Heart left ventricle (tissue), 16 donors: Measurements from ENCODE around the gene TNNC1. TPM values are rescaled to one million over a fixed set of nuclear protein-coding genes. Genes with fewer than 3 reads are reported as not detected.
A peak's percentile ranks its signal among the peaks of the same experiment; 100 is the strongest.

Experiments
- ATAC-seq, 4 donors: fragments of 200-7000 bp; cut with Tn5 transposase; one replicate each; pipeline ENCODE4 v1.9.1; 2020 to 2022; ENCODE audit warnings: moderate library complexity in 4 of 4, mild to moderate bottlenecking in 3 of 4, moderate number of reproducible peaks in 1 of 4
- DNase-seq, 5 donors: peaks; one replicate each; pipeline ENCODE4 v3.0.0-alpha.2; 2020
- H3K27ac ChIP-seq, 12 donors: fragments of 200-600 bp; sonication (generic) in 4 of 12; one replicate each; pipeline versions ENCODE4 v1.5.0 to v1.8.0; 2016 to 2022; ENCODE audit warnings: mild to moderate bottlenecking in 2 of 12
- H3K27me3 ChIP-seq, 9 donors: fragments of 200-600 bp; sonication (generic) in 2 of 9; one replicate each; pipeline versions ENCODE4 v1.5.1 to v1.8.0; 2016 to 2022; ENCODE audit warnings: mild to moderate bottlenecking in 3 of 9
- H3K36me3 ChIP-seq, 9 donors: fragments of 200-600 bp; sonication (generic) in 2 of 9; one replicate each; pipeline versions ENCODE4 v1.5.0 to v1.8.0; 2018 to 2022; ENCODE audit warnings: mild to moderate bottlenecking in 2 of 9
- H3K4me1 ChIP-seq, 12 donors: fragments of 200-600 bp; sonication (generic) in 4 of 12; one replicate each; pipeline versions ENCODE4 v1.5.0 to v1.8.0; 2016 to 2022; ENCODE audit warnings: mild to moderate bottlenecking in 3 of 12
- H3K4me3 ChIP-seq, 12 donors: fragments of 200-600 bp; sonication (generic) in 4 of 12; one replicate each; pipeline versions ENCODE4 v1.5.0 to v1.8.0; 2017 to 2022; ENCODE audit warnings: mild to moderate bottlenecking in 9 of 12, moderate library complexity in 4 of 12
- H3K9me3 ChIP-seq, 12 donors: fragments of 200-600 bp; sonication (generic) in 4 of 12; one replicate each; pipeline versions ENCODE4 v1.5.0 to v1.8.0; 2016 to 2022; ENCODE audit warnings: mild to moderate bottlenecking in 1 of 12
- CTCF ChIP-seq, 12 donors: fragments of 200-600 bp; sonication (generic) in 4 of 12; IDR thresholded peaks; one replicate each; pipeline versions ENCODE4 v1.5.0 to v1.8.0; 2018 to 2022; ENCODE audit warnings: antibody characterized with exemption in 12 of 12, mild to moderate bottlenecking in 5 of 12
- POLR2A ChIP-seq, 2 donors: fragments of 450-650 bp; IDR thresholded peaks; one replicate each; pipeline ENCODE4 v1.6.1; 2017; ENCODE audit warnings: antibody characterized with exemption in 2 of 2, mild to moderate bottlenecking in 2 of 2, moderate library complexity in 2 of 2
- WGBS, 4 donors: extraction: QIAGEN DNeasy Blood & Tissue Kit in 2 of 4; methylation state at CpG; one replicate each; pipeline versions ENCODE4 v1.1.5 to v1.1.7; 2013 to 2018; 5-methylcytosine and 5-hydroxymethylcytosine counted together
- intact Hi-C, 10 donors: fragments of 100-400 bp; cut with DNase I; formaldehyde crosslinking; loops; one replicate each; pipeline versions ENCODE4 v1.11.1 to v1.14.2; 2022
- polyA plus RNA-seq, 2 donors: library from polyadenylated mRNA; stranded (reverse); fragments of 200-250 nt; gene quantifications; one replicate each; pipeline ENCODE4 v1.2.3, GENCODE V29; 2013
- total RNA-seq, 9 donors: library from RNA; depleted of rRNA in 2 of 9; stranded (reverse); fragments of >200 nt in 2 of 9; fragmentation: NEBNext Ultra II Directional in 3 of 9; extraction: Animal tissue kit (Norgen Biotek cat#: 25700) in 3 of 9; gene quantifications; one replicate each; pipeline versions ENCODE4 v1.1.0 to v1.2.4, GENCODE V29; 2016 to 2023
- donor health status: ischemic (EF 13 %, LVEDD 7.1; RV severe dilation, severe dysfunction).
- donor health status: healthy with polysubstance abuse.
- donor health status: DM: no; HTN: yes; CAD: no.
- donor health status: DM: no; HTN: no; CAD: no.
- donor health status: ischemic (EF 25% LVEDD 6.9; RV normal size, moderate dysfunction).
- donor health status: ischemic (EF 25% LVEDD 5.7; RV mildly dilated, moderate dysfunction).
- donor health status: healthy.
- donor health status: DM: yes; HTN: yes; CAD: no.
- donor health status: ischemic (EF 35%, LVEDD 5.7; RV mildly dilated, moderate dysfunction).
- donor health status: nonischemic (EF 11% LVEDD 7.7; RV severe dilation, severe dysfunction).
- donor health status: DM: yes; HTN: yes; CAD: no.
- donor health status: PGD.
- donor health status: ischemic (EF 29% LVEDD 5.4; RV normal size, mild dysfunction).
- donor health status: nonischemic (EF 23%, LVEDD 6.1; RV moderate dilation, normal function).

TNNC1 gene
- total and polyA plus RNA-seq, 11 donors, result 4,301 to 20,003 (median 8,364) TPM

- ATAC-seq (no peak), DNase-seq (peak in 2 of 5 donors; percentile 19 to 45)
- TF ChIP-seq CTCF (IDR thresholded peaks at IDR 0.05), result no peak
- no peak for TF ChIP-seq POLR2A (IDR thresholded peaks at IDR 0.05)
- peaks cover 0 to 35% (median 10%) of the 10 kb centered on the region in 12 donors for H3K4me1 ChIP-seq
- H3K27ac ChIP-seq, result no peak overlapping the region
- H3K9me3 ChIP-seq, result no peaks in the 10 kb centered on the region
- no peak overlapping the region for H3K4me3 ChIP-seq
- peaks cover 0 to 5% (median 0%) of the 10 kb centered on the region in 9 donors for H3K36me3 ChIP-seq
- no peaks in the 10 kb centered on the region for H3K27me3 ChIP-seq
- intact Hi-C loops, result no loop called here
- WGBS, 4 donors, result 94 to 96% (median 94%) methylated on average over 16 of the region's 16 CpGs
Measured at GRCh38 chr3:52439426-52440248, 14.2 kb downstream of the TNNC1 start.

GRCh38 chr3:52438579-52439425, 15.0 kb downstream of the TNNC1 start:
- DNase-seq (peak in 2 of 5 donors; percentile 16 to 18), ATAC-seq (no peak)
- peak overlapping the region in 3 of 12 donors; percentile 13 to 24 (median 19) for H3K27ac ChIP-seq
- no peak overlapping the region for H3K4me3 ChIP-seq
- TF ChIP-seq CTCF (IDR thresholded peaks at IDR 0.05) (no peak), POLR2A (IDR thresholded peaks at IDR 0.05) (no peak)
- intact Hi-C loops, result no loop called here
- peaks cover 0 to 5% (median 0%) of the 10 kb centered on the region in 9 donors for H3K36me3 ChIP-seq
- peaks cover 0 to 40% (median 16%) of the 10 kb centered on the region in 12 donors for H3K4me1 ChIP-seq
- no peaks in the 10 kb centered on the region for H3K27me3 ChIP-seq
- 91 to 94% (median 93%) methylated on average over 9 of the region's 9 CpGs for WGBS, 4 donors
- H3K9me3 ChIP-seq, result no peaks in the 10 kb centered on the region

GRCh38 chr3:52438104-52438376, 15.8 kb downstream of the TNNC1 start:
- DNase-seq, result no peak
- TF ChIP-seq CTCF (IDR thresholded peaks at IDR 0.05) (no peak), POLR2A (IDR thresholded peaks at IDR 0.05) (no peak)
- WGBS, 4 donors, result 77 to 91% (median 83%) methylated on average over 1 to 6 of the region's 6 CpGs
- H3K27me3 ChIP-seq, result no peaks in the 10 kb centered on the region
- peaks cover 3 to 46% (median 24%) of the 10 kb centered on the region in 12 donors for H3K4me1 ChIP-seq
- peak overlapping the region in 2 of 12 donors; percentile 49 to 75 for H3K27ac ChIP-seq
- no peak overlapping the region for H3K4me3 ChIP-seq
- no peak for ATAC-seq
- intact Hi-C loops, result no loop called here
- H3K9me3 ChIP-seq, result no peaks in the 10 kb centered on the region
- peaks cover 0 to 5% (median 0%) of the 10 kb centered on the region in 9 donors for H3K36me3 ChIP-seq
